ENCODE data around the gene ENAH. TPM values are rescaled to one million over a fixed set of nuclear protein-coding genes. Genes with fewer than 3 reads are reported as not detected.

Gene ENAH
- total and polyA plus RNA-seq, 9 of the 15 experiments (the other 6 are each of a cell fraction or from before 2014, with no cell fraction given): 0.03 to 1.2 (median 0.15) TPM

GRCh38 chr1:225526878-225527277 is 126.0 kb downstream of the ENAH start:
- intact Hi-C loops (cut with micrococcal nuclease) (no loop called here), in situ Hi-C loops (cut with MboI) (no loop called here)
- 0% methylated on average over 3 of the region's 3 CpGs for WGBS (ENCODE audit: insufficient coverage, low coverage, missing lambda C conversion rate)
- H3K36me3 ChIP-seq (ENCODE audit: control insufficient read depth, insufficient read depth, low read length): no peaks in the 10 kb centered on the region
- no peak overlapping the region for H2AFZ ChIP-seq (ENCODE audit: low read depth, low read length)
- no peak overlapping the region for H3K9ac ChIP-seq (ENCODE audit: insufficient read depth in 1 of 2, low read depth in 2 of 2, low read length in 2 of 2)
- H3K4me1 ChIP-seq (replicated peaks in 1 of 2; ENCODE audit: control insufficient read depth in 2 of 2, insufficient read depth in 2 of 2, low read length in 2 of 2): no peaks in the 10 kb centered on the region
- no peak overlapping the region for H3K27ac ChIP-seq (ENCODE audit: extremely low read depth, low read depth, low read length)
- H3K4me2 ChIP-seq (ENCODE audit: insufficient read depth, low read length): no peak overlapping the region
- DNase-seq (ENCODE audit: extremely low read depth in 1 of 4, low spot score in 3 of 4) (no peak), FAIRE-seq (no peak), ATAC-seq (no peak)
- H3K9me1 ChIP-seq (ENCODE audit: control insufficient read depth, insufficient read depth, low read length): no peaks in the 10 kb centered on the region
- H3K9me3 ChIP-seq (replicated peaks; ENCODE audit: control insufficient read depth, insufficient read depth, low read depth, low read length): no peaks in the 10 kb centered on the region
- ChIA-PET POLR2A (interaction anchor here (1.0 to 1.7 kb wide), 5 partner anchors 8 to 22 kb away, joined by 3 to 6 read pairs (median 4); no protein-coding TSS in a partner anchor), CTCF (ENCODE audit: low intra/inter-chr PET ratio) (no interaction called here)
- TF ChIP-seq ZFP91 (CRISPR knock-in tag; IDR thresholded peaks at IDR 0.05) (no peak), ZNF695 (CRISPR knock-in tag; IDR thresholded peaks at IDR 0.05) (no peak), FOXP1 (CRISPR knock-in tag; IDR thresholded peaks at IDR 0.05) (no peak), CXXC5 (CRISPR knock-in tag; IDR thresholded peaks at IDR 0.05) (no peak), PML (IDR thresholded peaks at IDR 0.05; ENCODE audit: low read length) (no peak), GABPB1 (CRISPR knock-in tag; IDR thresholded peaks at IDR 0.05) (no peak), NFATC3 (IDR thresholded peaks at IDR 0.05) (no peak)
- no peak overlapping the region for H3K4me3 ChIP-seq
- H4K20me1 ChIP-seq (replicated peaks; ENCODE audit: control insufficient read depth, insufficient read depth, low read length): no peaks in the 10 kb centered on the region
- no TSS peak for BruUV-seq (replicated peaks)
- peaks cover 4 to 11% of the 10 kb centered on the region in 2 experiments for H3K27me3 ChIP-seq (ENCODE audit: control insufficient read depth in 2 of 2, insufficient read depth in 2 of 2, low read length in 2 of 2)
- no peaks in the 10 kb centered on the region for H3K79me2 ChIP-seq (ENCODE audit: control insufficient read depth, insufficient read depth, low read length)
